Measurements from ENCODE around the gene VMO1.

- TF ChIP-seq RAD21 (conservative IDR thresholded peaks at IDR 0.05) (no peak), CTCF (IDR thresholded peaks at IDR 0.05; ENCODE audit: poor library complexity, severe bottlenecking) (no peak), EP300 (conservative IDR thresholded peaks at IDR 0.05; ENCODE audit: poor library complexity, severe bottlenecking) (no peak), EZH2 (IDR thresholded peaks at IDR 0.05; ENCODE audit: borderline replicate concordance, insufficient read depth, low read length, poor library complexity, severe bottlenecking) (no peak), POLR2AphosphoS5 (IDR thresholded peaks at IDR 0.05) (no peak), TAF1 (IDR thresholded peaks at IDR 0.05; ENCODE audit: low read depth) (no peak), MXI1 (conservative IDR thresholded peaks at IDR 0.05; ENCODE audit: poor library complexity, severe bottlenecking) (no peak), SMC3 (conservative IDR thresholded peaks at IDR 0.05; ENCODE audit: poor library complexity) (no peak)
- TF ChIP-seq, protein P1, sequence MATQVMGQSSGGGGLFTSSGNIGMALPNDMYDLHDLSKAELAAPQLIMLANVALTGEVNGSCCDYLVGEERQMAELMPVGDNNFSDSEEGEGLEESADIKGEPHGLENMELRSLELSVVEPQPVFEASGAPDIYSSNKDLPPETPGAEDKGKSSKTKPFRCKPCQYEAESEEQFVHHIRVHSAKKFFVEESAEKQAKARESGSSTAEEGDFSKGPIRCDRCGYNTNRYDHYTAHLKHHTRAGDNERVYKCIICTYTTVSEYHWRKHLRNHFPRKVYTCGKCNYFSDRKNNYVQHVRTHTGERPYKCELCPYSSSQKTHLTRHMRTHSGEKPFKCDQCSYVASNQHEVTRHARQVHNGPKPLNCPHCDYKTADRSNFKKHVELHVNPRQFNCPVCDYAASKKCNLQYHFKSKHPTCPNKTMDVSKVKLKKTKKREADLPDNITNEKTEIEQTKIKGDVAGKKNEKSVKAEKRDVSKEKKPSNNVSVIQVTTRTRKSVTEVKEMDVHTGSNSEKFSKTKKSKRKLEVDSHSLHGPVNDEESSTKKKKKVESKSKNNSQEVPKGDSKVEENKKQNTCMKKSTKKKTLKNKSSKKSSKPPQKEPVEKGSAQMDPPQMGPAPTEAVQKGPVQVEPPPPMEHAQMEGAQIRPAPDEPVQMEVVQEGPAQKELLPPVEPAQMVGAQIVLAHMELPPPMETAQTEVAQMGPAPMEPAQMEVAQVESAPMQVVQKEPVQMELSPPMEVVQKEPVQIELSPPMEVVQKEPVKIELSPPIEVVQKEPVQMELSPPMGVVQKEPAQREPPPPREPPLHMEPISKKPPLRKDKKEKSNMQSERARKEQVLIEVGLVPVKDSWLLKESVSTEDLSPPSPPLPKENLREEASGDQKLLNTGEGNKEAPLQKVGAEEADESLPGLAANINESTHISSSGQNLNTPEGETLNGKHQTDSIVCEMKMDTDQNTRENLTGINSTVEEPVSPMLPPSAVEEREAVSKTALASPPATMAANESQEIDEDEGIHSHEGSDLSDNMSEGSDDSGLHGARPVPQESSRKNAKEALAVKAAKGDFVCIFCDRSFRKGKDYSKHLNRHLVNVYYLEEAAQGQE (IDR thresholded peaks at IDR 0.05; ENCODE audit: borderline replicate concordance): peak; percentile 15
Observed at GRCh38 chr17:4789701-4789950, 3.5 kb upstream of the VMO1 start.
